Lower leg skin (tissue), 3 donors: ENCODE measurements around the gene IFT57.

Source experiments
- CTCF ChIP-seq, 3 donors: fragments of 450-650 bp; IDR thresholded peaks; one replicate each; pipeline ENCODE4 v1.5.1; 2016; ENCODE audit warnings: antibody characterized with exemption in 3 of 3, mild to moderate bottlenecking in 3 of 3, moderate library complexity in 2 of 3
- POLR2A ChIP-seq, 2 donors: fragments of 450-650 bp; IDR thresholded peaks; one replicate each; pipeline ENCODE4 v1.6.1; 2016 to 2017; ENCODE audit warnings: antibody characterized with exemption in 2 of 2, mild to moderate bottlenecking in 1 of 2, moderate library complexity in 1 of 2

GRCh38 chr3:108239082-108239481 lies 16.9 kb upstream of the IFT57 start:
- TF ChIP-seq CTCF (IDR thresholded peaks at IDR 0.05) (no peak), POLR2A (IDR thresholded peaks at IDR 0.05) (no peak)
